Measurements from ENCODE around the gene AP1S3.
"Not testable (repeated sequence)": the region's sequence is repeated elsewhere in the genome, so short reads cannot be mapped to it uniquely, and the experiment has no call there.

- not testable (repeated sequence) for TF ChIP-seq CTCF (IDR thresholded peaks at IDR 0.05); POLR2AphosphoS5 (IDR thresholded peaks at IDR 0.05; ENCODE audit: low read depth, low read length); TCF7L2 (IDR thresholded peaks at IDR 0.05; ENCODE audit: low read depth, low read length)
Observed at GRCh38 chr2:223761746-223762145, 75.6 kb downstream of the AP1S3 start.
